Cortex of kidney (tissue), 1 donor: ENCODE data around the gene NEMP1.
"Not testable (repeated sequence)": the region's sequence is repeated elsewhere in the genome, so short reads cannot be mapped to it uniquely, and the experiment has no call there.

Experiments used
- DNase-seq: peaks from one replicate; lab custom pipeline; 2025; lab: John Stamatoyannopoulos, UW

The NEMP1 gene

GRCh38 chr12:57027011-57027804 lies 51.4 kb downstream of the NEMP1 start:
- no peak for DNase-seq

GRCh38 chr12:57025196-57025595 lies 53.4 kb downstream of the NEMP1 start:
- no peak for DNase-seq

GRCh38 chr12:57022324-57022723 lies 56.3 kb downstream of the NEMP1 start:
- not testable (repeated sequence) for DNase-seq

- DNase-seq: no peak
These were observed 58.4 kb downstream of the NEMP1 start for GRCh38 chr12:57019983-57020719.

- DNase-seq: no peak
These were observed 59.7 kb downstream of the NEMP1 start for GRCh38 chr12:57018906-57019305.

GRCh38 chr12:57018353-57018752 lies 60.2 kb downstream of the NEMP1 start:
- not testable (repeated sequence) for DNase-seq

GRCh38 chr12:57016348-57016747 lies 62.2 kb downstream of the NEMP1 start, which contains the start of gene TAC3:
Gene TAC3, minus strand, starts transcription at chr12:57016529. Its CDS starts 732 bp downstream, at chr12:57015797.
- no peak for DNase-seq

GRCh38 chr12:57012600-57013465 lies 65.8 kb downstream of the NEMP1 start:
- no peak for DNase-seq

- no peak for DNase-seq
These were observed 66.9 kb downstream of the NEMP1 start for GRCh38 chr12:57011438-57012424.

- no peak for DNase-seq
These were observed 67.9 kb downstream of the NEMP1 start for GRCh38 chr12:57010627-57011247.

- no peak for DNase-seq
These were observed 68.5 kb downstream of the NEMP1 start for GRCh38 chr12:57009949-57010626.

GRCh38 chr12:57008178-57008577 lies 70.4 kb downstream of the NEMP1 start:
- DNase-seq: no peak

- DNase-seq: no peak
These were observed 71.6 kb downstream of the NEMP1 start for GRCh38 chr12:57006809-57007475.

- DNase-seq: no peak
These were observed 72.4 kb downstream of the NEMP1 start, which contains the start of gene ZBTB39 for GRCh38 chr12:57005980-57006808. Gene ZBTB39, minus strand, starts transcription at chr12:57006546. Its CDS starts 1,629 bp downstream, at chr12:57004917.
